Caco-2 (cell line): ENCODE measurements around the gene DCX. TPM values are rescaled to one million over a fixed set of nuclear protein-coding genes. Genes with fewer than 3 reads are reported as not detected.

Experiments used
- BruUV-seq: library from RNA; stranded (reverse); fragments of 400-500 nt; replicated peaks from 2 replicates; lab custom pipeline; 2021; lab: Mats Ljungman, UMichigan
- CTCF ChIA-PET: fragments of 300-600 bp; sonication (Branson Sonifier 250); formaldehyde crosslinking; loops from one replicate; lab custom pipeline; 2022; ENCODE audit warnings: antibody characterized with exemption; lab: Charles Lee
- POLR2A ChIA-PET: fragments of 300-600 bp; sonication (Branson Sonifier 250); formaldehyde crosslinking; loops from one replicate; lab custom pipeline; 2022; ENCODE audit warnings: antibody characterized with exemption; lab: Charles Lee
- DNase-seq, 2 experiments: peaks; one replicate each; pipeline versions ENCODE4 v3.0.0 to v3.0.0-alpha.2; 2020 to 2022
- H3K27me3 ChIP-seq: replicated peaks from 2 replicates; pipeline ENCODE4 v1.6.0; 2011; ENCODE audit warnings: low read length; ENCODE audit not compliant: control insufficient read depth, insufficient read depth
- H3K36me3 ChIP-seq: 2 replicates; pipeline ENCODE4 v1.5.1; 2011; ENCODE audit warnings: low read length; ENCODE audit not compliant: control insufficient read depth, insufficient read depth
- H3K4me1 ChIP-seq: fragments of 250-450 bp; sonication (Bioruptor Pico); 2 replicates; pipeline ENCODE4 v1.5.1; 2020; ENCODE audit warnings: mild to moderate bottlenecking
- H3K4me3 ChIP-seq: 2 replicates; pipeline ENCODE4 v1.5.1; 2011; ENCODE audit warnings: low read depth, mild to moderate bottlenecking, control low read depth, low read length
- H3K9me3 ChIP-seq: fragments of 250-450 bp; sonication (Bioruptor Pico); 2 replicates; pipeline ENCODE4 v1.5.1; 2020; ENCODE audit warnings: mild to moderate bottlenecking, moderate library complexity
- H3K27ac Mint-ChIP-seq: one replicate; pipeline ENCODE4 v1.8.0; 2022; ENCODE audit warnings: mixed read lengths; ENCODE audit not compliant: unreplicated experiment
- H3K27me3 Mint-ChIP-seq: one replicate; pipeline ENCODE4 v1.8.0; 2022; ENCODE audit warnings: mixed read lengths; ENCODE audit not compliant: insufficient read depth, unreplicated experiment
- H3K36me3 Mint-ChIP-seq: one replicate; pipeline ENCODE4 v1.8.0; 2022; ENCODE audit warnings: mild to moderate bottlenecking, mixed read lengths; ENCODE audit not compliant: insufficient read depth, unreplicated experiment
- H3K4me1 Mint-ChIP-seq: one replicate; pipeline ENCODE4 v1.8.0; 2022; ENCODE audit warnings: low read depth, mixed read lengths; ENCODE audit not compliant: unreplicated experiment
- H3K4me3 Mint-ChIP-seq: one replicate; pipeline ENCODE4 v1.8.0; 2022; ENCODE audit warnings: mild to moderate bottlenecking, moderate library complexity, mixed read lengths; ENCODE audit not compliant: unreplicated experiment
- H3K9me3 Mint-ChIP-seq: one replicate; pipeline ENCODE4 v1.8.0; 2022; ENCODE audit warnings: mixed read lengths; ENCODE audit not compliant: unreplicated experiment
- intact Hi-C: fragments of 100-400 bp; cut with micrococcal nuclease; formaldehyde crosslinking; loops from one replicate; pipeline ENCODE4 v1.10.0; 2022; ENCODE audit not compliant: unreplicated experiment
- total RNA-seq: library from RNA; stranded (reverse); gene quantifications from 2 replicates; pipeline ENCODE4 v1.2.3, GENCODE V29; 2022
- TF ChIP-seq, protein P1 (sequence below), 2 experiments: fragments of 200-600 bp in 1 of 2; IDR thresholded peaks; 1 replicate in 1 of 2; 2 replicates in 1 of 2; pipeline versions ENCODE4 v1.5.1 to v1.8.0; 2011 to 2022; ENCODE audit warnings: antibody characterized with exemption in 1 of 2, control low read depth in 1 of 2, inconsistent platforms in 1 of 2, low read depth in 1 of 2, low read length in 1 of 2, mild to moderate bottlenecking in 1 of 2, moderate library complexity in 1 of 2; ENCODE audit not compliant: insufficient read depth in 1 of 2, severe bottlenecking in 1 of 2, unreplicated experiment in 1 of 2

DCX gene
- total RNA-seq, 1 experiment from 2014 or later = not detected

DNA sequence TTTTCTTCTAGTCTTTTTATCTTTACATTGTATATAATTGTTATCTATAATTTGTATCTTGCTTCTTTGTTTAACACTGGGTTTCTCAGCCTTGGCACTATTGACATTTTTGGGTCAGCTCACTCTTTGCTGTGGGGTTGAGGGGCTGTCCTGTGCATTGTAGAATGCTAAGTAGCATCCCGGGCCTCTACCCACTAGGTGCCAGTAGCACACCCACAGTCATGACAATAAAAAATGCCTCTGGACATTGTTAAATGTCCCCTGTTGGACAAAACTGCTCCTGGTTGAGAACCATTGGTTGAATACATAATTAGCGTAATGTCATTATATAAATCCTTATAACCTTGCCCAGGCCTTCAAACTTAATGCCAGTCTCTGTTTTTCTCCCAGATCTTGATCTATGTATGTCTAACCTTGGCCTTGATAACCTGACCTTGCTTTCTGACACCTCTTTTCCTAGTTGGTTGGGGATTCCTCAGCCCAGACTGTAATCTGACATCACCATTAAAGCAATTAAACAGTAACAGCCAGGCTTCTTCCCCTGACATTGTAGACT lies 46.1 kb downstream of the DCX start:
- DNase-seq = no peak
- no peaks in the 10 kb centered on the region for H3K4me1 ChIP-seq
- TF ChIP-seq, protein P1, sequence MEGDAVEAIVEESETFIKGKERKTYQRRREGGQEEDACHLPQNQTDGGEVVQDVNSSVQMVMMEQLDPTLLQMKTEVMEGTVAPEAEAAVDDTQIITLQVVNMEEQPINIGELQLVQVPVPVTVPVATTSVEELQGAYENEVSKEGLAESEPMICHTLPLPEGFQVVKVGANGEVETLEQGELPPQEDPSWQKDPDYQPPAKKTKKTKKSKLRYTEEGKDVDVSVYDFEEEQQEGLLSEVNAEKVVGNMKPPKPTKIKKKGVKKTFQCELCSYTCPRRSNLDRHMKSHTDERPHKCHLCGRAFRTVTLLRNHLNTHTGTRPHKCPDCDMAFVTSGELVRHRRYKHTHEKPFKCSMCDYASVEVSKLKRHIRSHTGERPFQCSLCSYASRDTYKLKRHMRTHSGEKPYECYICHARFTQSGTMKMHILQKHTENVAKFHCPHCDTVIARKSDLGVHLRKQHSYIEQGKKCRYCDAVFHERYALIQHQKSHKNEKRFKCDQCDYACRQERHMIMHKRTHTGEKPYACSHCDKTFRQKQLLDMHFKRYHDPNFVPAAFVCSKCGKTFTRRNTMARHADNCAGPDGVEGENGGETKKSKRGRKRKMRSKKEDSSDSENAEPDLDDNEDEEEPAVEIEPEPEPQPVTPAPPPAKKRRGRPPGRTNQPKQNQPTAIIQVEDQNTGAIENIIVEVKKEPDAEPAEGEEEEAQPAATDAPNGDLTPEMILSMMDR (IDR thresholded peaks at IDR 0.05; ENCODE audit: insufficient read depth in 1 of 2, low read depth in 1 of 2, low read length in 1 of 2, severe bottlenecking in 1 of 2, unreplicated experiment in 1 of 2) = no peak
- no peaks in the 10 kb centered on the region for H3K4me1 Mint-ChIP-seq
- H3K4me3 Mint-ChIP-seq = no peak overlapping the region
- intact Hi-C loops = loop anchor here (10.0 kb wide), 1 partner anchor 289 kb away; no protein-coding TSS in a partner anchor
- H3K27me3 ChIP-seq = no peaks in the 10 kb centered on the region
- BruUV-seq = no TSS peak
- POLR2A ChIA-PET = no interaction called here
- no peaks in the 10 kb centered on the region for H3K27me3 Mint-ChIP-seq
- CTCF ChIA-PET = no interaction called here
- H3K9me3 Mint-ChIP-seq = no peaks in the 10 kb centered on the region
- H3K27ac Mint-ChIP-seq = no peak overlapping the region
- no peaks in the 10 kb centered on the region for H3K36me3 ChIP-seq
- H3K4me3 ChIP-seq = no peak overlapping the region
- no peaks in the 10 kb centered on the region for H3K9me3 ChIP-seq
- no peaks in the 10 kb centered on the region for H3K36me3 Mint-ChIP-seq

DNA sequence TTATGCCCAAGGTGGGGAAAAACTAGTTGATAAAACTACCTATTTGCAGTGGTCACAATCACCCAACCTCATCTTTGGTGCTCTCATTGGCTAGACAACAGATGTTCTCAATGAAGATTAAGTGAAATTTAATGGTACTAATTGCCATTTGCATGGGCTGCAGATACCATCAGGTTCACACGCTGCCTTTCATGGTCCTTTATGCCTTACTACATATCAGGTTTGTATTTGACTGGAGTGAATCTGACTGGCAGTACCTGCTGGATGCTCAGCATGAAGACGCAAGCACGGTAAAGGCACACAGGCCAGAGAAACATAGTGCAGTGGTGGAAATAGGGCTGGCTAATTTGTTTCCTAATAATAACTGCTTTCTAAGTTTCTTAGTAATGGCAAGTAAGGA lies 48.3 kb downstream of the DCX start:
- TF ChIP-seq, protein P1 (IDR thresholded peaks at IDR 0.05; ENCODE audit: insufficient read depth in 1 of 2, low read depth in 1 of 2, low read length in 1 of 2, severe bottlenecking in 1 of 2, unreplicated experiment in 1 of 2) = no peak
- H3K9me3 Mint-ChIP-seq = no peaks in the 10 kb centered on the region
- H3K4me3 Mint-ChIP-seq = no peak overlapping the region
- ChIA-PET POLR2A (no interaction called here), CTCF (no interaction called here)
- DNase-seq = no peak
- H3K27me3 ChIP-seq = no peaks in the 10 kb centered on the region
- no peak overlapping the region for H3K4me3 ChIP-seq
- H3K4me1 ChIP-seq = no peaks in the 10 kb centered on the region
- intact Hi-C loops = loop anchor here (5.0 to 10.0 kb wide), 2 partner anchors 84 to 291 kb away; no protein-coding TSS in a partner anchor
- BruUV-seq = no TSS peak
- H3K36me3 ChIP-seq = no peaks in the 10 kb centered on the region
- no peak overlapping the region for H3K27ac Mint-ChIP-seq
- H3K36me3 Mint-ChIP-seq = no peaks in the 10 kb centered on the region
- no peaks in the 10 kb centered on the region for H3K4me1 Mint-ChIP-seq
- no peaks in the 10 kb centered on the region for H3K27me3 Mint-ChIP-seq
- H3K9me3 ChIP-seq = no peaks in the 10 kb centered on the region

DNA sequence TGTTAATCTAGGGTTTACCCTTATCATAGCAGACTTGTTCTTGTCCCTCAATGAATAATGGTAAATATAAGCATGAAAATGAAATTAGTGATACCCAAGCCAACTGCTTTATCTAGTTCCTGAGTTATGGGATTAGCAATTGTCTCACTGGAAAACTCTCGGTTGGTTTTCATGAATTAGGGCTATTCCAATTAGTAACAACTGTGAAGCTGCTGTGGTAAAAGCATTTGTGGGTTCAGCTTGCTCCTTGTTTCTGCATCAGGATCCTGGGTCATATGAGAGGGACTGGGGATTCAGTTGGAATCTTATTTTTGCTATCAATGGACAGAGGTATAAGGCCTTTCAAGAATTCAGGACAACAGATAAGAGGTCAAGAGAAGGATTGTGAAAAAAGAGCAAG lies 50.2 kb downstream of the DCX start:
- ChIA-PET POLR2A (no interaction called here), CTCF (no interaction called here)
- Mint-ChIP-seq H3K36me3 (no peaks in the 10 kb centered on the region), H3K27me3 (no peaks in the 10 kb centered on the region), H3K27ac (no peak overlapping the region), H3K4me3 (no peak overlapping the region), H3K9me3 (no peaks in the 10 kb centered on the region), H3K4me1 (no peaks in the 10 kb centered on the region)
- Histone ChIP-seq H3K9me3 (no peaks in the 10 kb centered on the region), H3K4me3 (no peak overlapping the region), H3K27me3 (no peaks in the 10 kb centered on the region), H3K4me1 (no peaks in the 10 kb centered on the region), H3K36me3 (no peaks in the 10 kb centered on the region)
- intact Hi-C loops = loop anchor here (5.0 to 10.0 kb wide), 2 partner anchors 86 to 293 kb away; no protein-coding TSS in a partner anchor
- TF ChIP-seq, protein P1 (IDR thresholded peaks at IDR 0.05; ENCODE audit: insufficient read depth in 1 of 2, low read depth in 1 of 2, low read length in 1 of 2, severe bottlenecking in 1 of 2, unreplicated experiment in 1 of 2) = no peak
- no peak for DNase-seq
- BruUV-seq = no TSS peak
